ENCODE data around the gene CLEC11A. TPM values are rescaled to one million over a fixed set of nuclear protein-coding genes. Genes with fewer than 3 reads are reported as not detected.

The CLEC11A gene
- polyA plus RNA-seq, 1 donor from 2014 or later = 18.4 TPM

- no peak overlapping the region for H2AFZ ChIP-seq (ENCODE audit: low read depth, low read length)
- H3K9me2 ChIP-seq (ENCODE audit: insufficient read depth, low read length) = no peaks in the 10 kb centered on the region
- H3K79me2 ChIP-seq (replicated peaks; ENCODE audit: insufficient read depth, low read length) = peaks cover 3% of the 10 kb centered on the region
- H3K9ac ChIP-seq (ENCODE audit: low read length) = peak overlapping the region; percentile 86
- no peaks in the 10 kb centered on the region for H3K9me3 ChIP-seq (ENCODE audit: low read length)
- H4K20me1 ChIP-seq (ENCODE audit: insufficient read depth) = no peaks in the 10 kb centered on the region
- no peaks in the 10 kb centered on the region for H3K27me3 ChIP-seq (ENCODE audit: insufficient read depth, low read depth, low read length)
- no peaks in the 10 kb centered on the region for H3F3A ChIP-seq (ENCODE audit: insufficient read depth, low read length, poor library complexity, severe bottlenecking)
- TF ChIP-seq, protein P1, sequence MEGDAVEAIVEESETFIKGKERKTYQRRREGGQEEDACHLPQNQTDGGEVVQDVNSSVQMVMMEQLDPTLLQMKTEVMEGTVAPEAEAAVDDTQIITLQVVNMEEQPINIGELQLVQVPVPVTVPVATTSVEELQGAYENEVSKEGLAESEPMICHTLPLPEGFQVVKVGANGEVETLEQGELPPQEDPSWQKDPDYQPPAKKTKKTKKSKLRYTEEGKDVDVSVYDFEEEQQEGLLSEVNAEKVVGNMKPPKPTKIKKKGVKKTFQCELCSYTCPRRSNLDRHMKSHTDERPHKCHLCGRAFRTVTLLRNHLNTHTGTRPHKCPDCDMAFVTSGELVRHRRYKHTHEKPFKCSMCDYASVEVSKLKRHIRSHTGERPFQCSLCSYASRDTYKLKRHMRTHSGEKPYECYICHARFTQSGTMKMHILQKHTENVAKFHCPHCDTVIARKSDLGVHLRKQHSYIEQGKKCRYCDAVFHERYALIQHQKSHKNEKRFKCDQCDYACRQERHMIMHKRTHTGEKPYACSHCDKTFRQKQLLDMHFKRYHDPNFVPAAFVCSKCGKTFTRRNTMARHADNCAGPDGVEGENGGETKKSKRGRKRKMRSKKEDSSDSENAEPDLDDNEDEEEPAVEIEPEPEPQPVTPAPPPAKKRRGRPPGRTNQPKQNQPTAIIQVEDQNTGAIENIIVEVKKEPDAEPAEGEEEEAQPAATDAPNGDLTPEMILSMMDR (IDR thresholded peaks at IDR 0.05; ENCODE audit: poor library complexity, severe bottlenecking) = no peak
- TF ChIP-seq SMC3 (conservative IDR thresholded peaks at IDR 0.05; ENCODE audit: poor library complexity) = no peak
- no peak for TF ChIP-seq MXI1 (conservative IDR thresholded peaks at IDR 0.05; ENCODE audit: poor library complexity, severe bottlenecking)
- TF ChIP-seq POLR2AphosphoS5 (IDR thresholded peaks at IDR 0.05) = no peak
- TF ChIP-seq, protein P2, sequence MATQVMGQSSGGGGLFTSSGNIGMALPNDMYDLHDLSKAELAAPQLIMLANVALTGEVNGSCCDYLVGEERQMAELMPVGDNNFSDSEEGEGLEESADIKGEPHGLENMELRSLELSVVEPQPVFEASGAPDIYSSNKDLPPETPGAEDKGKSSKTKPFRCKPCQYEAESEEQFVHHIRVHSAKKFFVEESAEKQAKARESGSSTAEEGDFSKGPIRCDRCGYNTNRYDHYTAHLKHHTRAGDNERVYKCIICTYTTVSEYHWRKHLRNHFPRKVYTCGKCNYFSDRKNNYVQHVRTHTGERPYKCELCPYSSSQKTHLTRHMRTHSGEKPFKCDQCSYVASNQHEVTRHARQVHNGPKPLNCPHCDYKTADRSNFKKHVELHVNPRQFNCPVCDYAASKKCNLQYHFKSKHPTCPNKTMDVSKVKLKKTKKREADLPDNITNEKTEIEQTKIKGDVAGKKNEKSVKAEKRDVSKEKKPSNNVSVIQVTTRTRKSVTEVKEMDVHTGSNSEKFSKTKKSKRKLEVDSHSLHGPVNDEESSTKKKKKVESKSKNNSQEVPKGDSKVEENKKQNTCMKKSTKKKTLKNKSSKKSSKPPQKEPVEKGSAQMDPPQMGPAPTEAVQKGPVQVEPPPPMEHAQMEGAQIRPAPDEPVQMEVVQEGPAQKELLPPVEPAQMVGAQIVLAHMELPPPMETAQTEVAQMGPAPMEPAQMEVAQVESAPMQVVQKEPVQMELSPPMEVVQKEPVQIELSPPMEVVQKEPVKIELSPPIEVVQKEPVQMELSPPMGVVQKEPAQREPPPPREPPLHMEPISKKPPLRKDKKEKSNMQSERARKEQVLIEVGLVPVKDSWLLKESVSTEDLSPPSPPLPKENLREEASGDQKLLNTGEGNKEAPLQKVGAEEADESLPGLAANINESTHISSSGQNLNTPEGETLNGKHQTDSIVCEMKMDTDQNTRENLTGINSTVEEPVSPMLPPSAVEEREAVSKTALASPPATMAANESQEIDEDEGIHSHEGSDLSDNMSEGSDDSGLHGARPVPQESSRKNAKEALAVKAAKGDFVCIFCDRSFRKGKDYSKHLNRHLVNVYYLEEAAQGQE (IDR thresholded peaks at IDR 0.05; ENCODE audit: borderline replicate concordance) = no peak
- TF ChIP-seq TAF1 (IDR thresholded peaks at IDR 0.05; ENCODE audit: low read depth) = no peak
- no peak for TF ChIP-seq EP300 (conservative IDR thresholded peaks at IDR 0.05; ENCODE audit: poor library complexity, severe bottlenecking)
- TF ChIP-seq EZH2 (IDR thresholded peaks at IDR 0.05; ENCODE audit: borderline replicate concordance, insufficient read depth, low read length, poor library complexity, severe bottlenecking) = no peak
- no peak for TF ChIP-seq RAD21 (conservative IDR thresholded peaks at IDR 0.05)
- H3K36me3 ChIP-seq (ENCODE audit: insufficient read depth, low read length) = no peaks in the 10 kb centered on the region
- H3K4me3 ChIP-seq (ENCODE audit: low read length) = peak overlapping the region; percentile 96
- peak overlapping the region; percentile 89 for H3K27ac ChIP-seq (ENCODE audit: low read length)
- peak overlapping the region; percentile 65 for H3K4me2 ChIP-seq (ENCODE audit: low read length)
Measured at GRCh38 chr19:50725911-50726230, 2.7 kb downstream of the CLEC11A start.

DNA sequence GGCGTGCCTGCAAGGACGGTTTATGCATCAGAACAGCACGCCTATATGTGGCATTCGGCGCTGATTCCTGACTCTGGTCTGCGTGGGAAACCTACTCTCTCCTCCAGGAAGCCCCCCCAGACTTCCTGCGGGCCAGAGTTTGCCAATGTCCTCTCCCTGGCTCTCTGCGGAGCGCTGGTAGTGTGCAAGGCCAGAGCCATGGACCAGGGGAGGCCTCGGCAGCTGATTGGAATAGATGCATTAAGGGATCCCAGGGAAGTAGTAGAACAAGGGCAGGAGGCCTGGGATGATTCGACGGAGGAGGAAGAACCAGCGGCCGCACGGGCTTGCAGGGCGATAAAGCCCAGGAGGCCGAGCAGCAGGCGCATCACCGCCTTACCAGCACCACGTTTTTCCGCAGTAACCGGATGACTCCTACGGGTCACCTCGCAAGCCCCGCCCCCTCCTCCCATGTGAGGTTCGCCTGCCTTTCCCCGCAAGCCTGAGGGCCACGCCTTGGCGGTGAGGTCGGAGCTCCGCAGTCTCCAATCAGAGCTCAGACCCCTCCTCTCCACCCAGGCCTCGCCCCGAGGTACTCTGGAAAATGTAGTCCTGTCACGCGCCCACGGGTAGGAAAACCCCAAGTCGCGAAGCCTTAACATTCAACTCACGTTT, 5.0 kb downstream of the CLEC11A start:
- Histone ChIP-seq H3K27ac (ENCODE audit: low read length) (no peak overlapping the region), H3F3A (ENCODE audit: insufficient read depth, low read length, poor library complexity, severe bottlenecking) (no peaks in the 10 kb centered on the region), H3K9me2 (ENCODE audit: insufficient read depth, low read length) (no peaks in the 10 kb centered on the region), H2AFZ (ENCODE audit: low read depth, low read length) (no peak overlapping the region), H3K4me2 (ENCODE audit: low read length) (no peak overlapping the region), H3K4me3 (ENCODE audit: low read length) (peak overlapping the region; percentile 53), H3K9ac (ENCODE audit: low read length) (no peak overlapping the region), H4K20me1 (ENCODE audit: insufficient read depth) (no peaks in the 10 kb centered on the region), H3K36me3 (ENCODE audit: insufficient read depth, low read length) (no peaks in the 10 kb centered on the region), H3K9me3 (ENCODE audit: low read length) (no peaks in the 10 kb centered on the region), H3K27me3 (ENCODE audit: insufficient read depth, low read depth, low read length) (no peaks in the 10 kb centered on the region), H3K79me2 (replicated peaks; ENCODE audit: insufficient read depth, low read length) (peaks cover 3% of the 10 kb centered on the region)
- no peak for TF ChIP-seq EP300 (conservative IDR thresholded peaks at IDR 0.05; ENCODE audit: poor library complexity, severe bottlenecking)
- peak; percentile 46 for TF ChIP-seq MXI1 (conservative IDR thresholded peaks at IDR 0.05; ENCODE audit: poor library complexity, severe bottlenecking)

Data from neural cell (in vitro differentiated cells).